GM19238 (cell line): ENCODE results near the gene GALNTL6.

ENCODE experiments used
- DNase-seq: peaks from one replicate; pipeline ENCODE4 v3.0.0; 2011; ENCODE audit warnings: low spot score; ENCODE audit not compliant: insufficient read length

GALNTL6 gene

DNA sequence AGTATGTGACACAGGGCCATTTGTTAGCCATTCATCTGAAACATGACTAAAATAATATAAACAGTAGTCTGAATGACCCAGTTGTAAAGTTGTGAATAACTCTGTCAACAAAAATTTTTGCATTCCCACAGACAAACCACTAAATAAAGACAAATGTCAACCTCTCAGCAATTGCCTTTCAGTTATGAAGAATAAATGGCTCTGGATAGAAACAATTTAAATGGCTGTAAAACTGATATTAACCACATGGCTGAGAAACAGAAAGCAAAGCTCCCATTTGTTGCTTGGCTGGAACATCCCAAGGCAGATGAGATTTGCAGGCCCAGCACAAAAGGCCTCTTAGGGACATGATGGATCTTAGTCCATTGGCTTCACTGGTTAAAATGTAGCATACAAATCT lies 296.3 kb downstream of the GALNTL6 start:
- DNase-seq = no peak

DNA sequence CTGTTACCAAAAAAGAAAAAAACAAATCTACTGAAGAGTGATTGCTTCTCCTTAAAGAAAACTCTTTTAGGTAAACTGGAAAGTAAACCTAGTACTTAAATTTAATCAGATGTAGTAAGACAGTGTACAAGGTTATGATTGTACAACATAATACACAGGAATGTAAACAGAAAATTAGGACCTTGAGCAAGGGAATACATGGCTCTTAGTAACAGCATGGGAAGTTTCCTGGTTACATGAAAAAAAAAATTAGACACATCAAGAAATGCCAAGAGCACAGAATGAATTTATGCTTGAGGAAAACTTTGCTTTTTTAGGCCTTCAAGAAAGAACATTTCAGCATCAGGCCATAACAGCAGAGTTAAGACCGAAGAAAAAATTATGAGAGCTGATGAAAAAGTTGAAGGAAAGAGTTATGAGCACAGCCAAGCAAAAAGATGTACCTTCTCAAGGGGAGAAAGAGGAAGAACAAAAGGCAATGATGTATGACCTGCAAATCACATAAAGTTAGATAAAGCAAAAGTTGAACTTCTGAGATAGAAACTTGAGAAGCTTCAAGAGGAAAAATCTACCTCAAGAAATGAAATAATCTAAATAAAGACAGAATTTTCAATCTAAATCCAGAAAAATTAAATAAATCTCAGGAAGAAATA lies 311.6 kb downstream of the GALNTL6 start:
- no peak for DNase-seq

DNA sequence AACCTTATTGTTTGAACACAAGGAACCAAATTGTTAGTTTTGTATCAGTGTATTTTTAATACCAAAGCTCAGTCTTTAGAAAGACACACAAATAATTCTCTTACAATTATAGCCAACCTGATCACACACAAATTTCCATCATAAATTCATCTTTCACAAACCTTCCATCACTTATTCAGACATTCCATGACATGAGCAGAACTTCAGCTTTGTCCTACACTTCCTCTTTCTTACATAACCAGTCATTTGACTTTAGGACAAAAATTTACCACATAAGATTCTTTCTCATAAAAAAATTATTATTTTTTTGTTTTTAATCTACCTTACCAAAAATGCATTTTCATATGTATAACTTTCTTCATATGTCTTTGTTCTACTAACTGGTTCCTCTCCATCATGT lies 312.2 kb downstream of the GALNTL6 start:
- no peak for DNase-seq

DNA sequence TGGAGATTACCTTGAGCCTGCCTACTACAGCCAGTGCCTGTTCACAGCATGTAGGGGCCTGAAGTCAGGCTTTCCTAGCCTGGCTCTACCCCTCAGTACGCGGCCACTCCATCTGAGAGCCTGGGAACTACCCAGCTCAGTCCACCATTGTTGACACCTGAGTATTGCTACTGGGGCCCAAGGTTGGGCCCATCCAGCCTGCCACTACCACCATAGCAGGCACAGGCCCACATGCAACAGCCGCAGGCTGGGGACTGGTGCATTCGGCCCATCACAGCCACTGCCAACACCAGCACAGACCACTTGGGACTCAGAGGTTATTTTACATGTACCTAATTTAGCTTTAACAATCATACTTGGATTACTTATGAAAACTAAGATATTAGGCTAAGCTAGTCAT lies 314.0 kb downstream of the GALNTL6 start:
- DNase-seq = no peak

DNA sequence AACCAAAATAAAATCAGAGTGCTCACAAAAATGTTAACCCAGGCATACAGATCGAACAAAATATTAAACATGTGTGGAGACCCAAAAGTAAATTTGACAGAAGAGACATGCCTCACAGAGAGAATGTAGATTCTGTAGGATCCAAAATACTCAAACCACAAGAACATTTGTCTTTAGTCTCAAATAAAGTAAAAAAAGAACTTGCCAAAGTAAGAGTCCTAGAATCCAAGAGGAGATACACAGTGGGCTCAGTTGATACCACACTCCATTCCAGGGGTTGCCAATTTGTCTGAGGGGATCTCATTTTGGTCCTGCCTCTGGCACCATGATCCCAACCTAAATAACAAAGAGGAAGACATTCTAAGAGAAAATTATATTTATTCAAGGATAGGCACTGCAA lies 316.4 kb downstream of the GALNTL6 start:
- DNase-seq = no peak

GRCh38 chr4:172134521-172134920 lies 321.3 kb downstream of the GALNTL6 start:
- DNase-seq = no peak

DNA sequence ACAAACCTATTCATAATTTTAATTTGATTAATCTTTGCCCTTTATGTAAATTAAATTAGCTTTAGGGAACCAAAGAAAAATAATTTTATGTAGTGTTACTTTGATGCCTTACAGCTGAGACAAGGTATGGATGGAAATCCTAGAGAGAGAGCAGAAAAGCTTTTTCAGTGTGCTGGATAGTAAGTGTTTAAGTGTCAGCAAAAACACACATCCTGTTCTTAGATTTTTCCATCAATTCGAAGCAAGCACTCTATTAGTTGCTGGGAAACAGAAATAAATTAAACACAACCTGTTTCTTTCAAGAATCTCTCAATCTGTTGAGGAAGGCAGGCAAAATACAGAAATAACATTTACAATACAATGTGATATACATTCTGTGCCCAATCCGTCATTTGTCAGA lies 327.8 kb downstream of the GALNTL6 start:
- DNase-seq = no peak

GRCh38 chr4:172142281-172142741 lies 329.1 kb downstream of the GALNTL6 start:
- no peak for DNase-seq

DNA sequence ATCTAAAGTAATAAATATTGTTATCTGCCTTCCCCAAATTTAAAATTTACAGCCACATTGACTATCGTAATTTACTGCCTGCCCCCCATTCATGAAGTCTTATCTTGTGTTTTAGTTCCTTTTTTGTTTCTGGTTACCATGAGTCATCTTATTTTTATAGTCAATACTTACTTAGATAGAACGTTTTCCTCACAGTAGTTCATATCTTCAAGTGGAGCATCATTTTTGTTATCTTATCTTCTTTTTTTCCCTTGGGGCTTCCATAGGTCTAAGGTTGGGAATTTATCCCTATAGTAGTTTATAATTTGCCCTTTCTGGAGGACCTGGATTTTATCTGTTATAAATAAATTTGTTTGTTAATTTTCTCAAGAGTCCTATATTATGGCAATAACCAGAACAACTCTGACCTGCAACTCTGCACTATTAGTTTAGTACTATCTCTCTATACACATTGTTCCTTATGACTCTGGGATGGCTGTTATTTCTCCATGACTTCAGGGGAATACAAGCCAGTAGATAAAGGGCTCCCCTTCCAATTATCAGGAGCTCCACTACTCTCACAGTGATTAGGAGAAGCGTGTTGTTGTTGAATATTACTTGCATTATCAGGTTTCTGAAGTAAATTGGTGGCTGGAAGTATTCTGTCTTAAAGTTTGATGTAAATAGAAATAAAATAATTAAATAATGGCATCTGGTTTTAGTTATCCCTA lies 330.6 kb downstream of the GALNTL6 start:
- no peak for DNase-seq

DNA sequence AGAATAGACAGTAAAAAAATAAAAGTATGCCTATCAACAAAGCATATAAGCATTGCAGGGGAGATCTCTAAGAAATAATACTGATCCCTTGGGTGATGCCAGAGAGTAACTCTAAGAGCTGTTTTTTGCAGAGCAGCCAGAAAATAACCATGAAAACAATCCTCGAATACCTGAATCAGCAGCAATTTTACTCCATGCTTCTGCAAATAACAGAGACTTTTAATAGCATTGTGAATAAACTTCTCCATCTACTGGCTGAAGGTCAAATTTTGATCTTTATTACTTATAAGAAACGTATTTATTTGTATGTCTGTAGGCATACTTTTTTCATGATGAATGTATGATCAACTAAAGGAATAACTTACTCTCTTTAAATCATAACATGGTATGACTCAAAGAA lies 334.5 kb downstream of the GALNTL6 start:
- no peak for DNase-seq

DNA sequence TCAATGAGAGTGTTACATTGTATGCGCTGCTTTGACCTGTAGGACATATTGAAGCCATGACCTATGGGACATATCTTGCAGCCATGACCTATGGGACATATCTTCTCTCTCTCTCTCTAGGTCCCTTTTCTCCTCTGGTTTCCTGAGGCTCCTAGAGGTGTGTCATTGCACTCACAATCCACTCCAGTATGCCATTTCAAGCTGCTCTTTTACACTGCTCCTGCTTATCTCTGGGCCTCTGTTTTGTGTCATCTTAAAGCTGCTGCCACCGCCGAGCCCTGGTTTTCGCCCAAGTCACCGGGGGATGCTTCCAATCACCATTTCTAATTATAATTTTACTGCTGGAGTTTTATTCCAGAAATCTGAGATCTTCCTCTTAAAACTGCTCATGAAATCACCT lies 336.1 kb downstream of the GALNTL6 start:
- DNase-seq = no peak

DNA sequence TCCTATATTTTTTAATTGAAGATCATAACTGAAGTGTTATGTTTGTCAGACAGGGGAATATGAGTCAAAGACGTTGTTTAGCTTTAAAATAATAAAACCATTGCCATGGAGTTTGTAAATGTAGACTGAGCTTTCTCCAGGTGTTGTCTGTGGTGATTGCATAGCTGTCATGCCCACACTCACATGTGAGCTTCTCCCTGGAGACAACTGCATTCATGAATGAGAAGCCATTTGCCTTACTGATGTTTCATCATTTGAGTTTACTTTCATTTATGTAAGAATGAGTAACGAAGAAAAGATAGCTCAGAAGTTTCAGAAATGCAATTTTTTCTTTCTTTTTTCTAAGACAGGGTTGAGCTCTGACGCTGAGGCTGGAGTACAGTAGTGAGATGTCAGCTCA lies 339.1 kb downstream of the GALNTL6 start:
- no peak for DNase-seq

- DNase-seq = no peak
These were observed 340.5 kb downstream of the GALNTL6 start for GRCh38 chr4:172153719-172154118.

GRCh38 chr4:172155838-172156345 lies 342.7 kb downstream of the GALNTL6 start:
- no peak for DNase-seq

GRCh38 chr4:172157946-172158345 lies 344.7 kb downstream of the GALNTL6 start:
- no peak for DNase-seq

DNA sequence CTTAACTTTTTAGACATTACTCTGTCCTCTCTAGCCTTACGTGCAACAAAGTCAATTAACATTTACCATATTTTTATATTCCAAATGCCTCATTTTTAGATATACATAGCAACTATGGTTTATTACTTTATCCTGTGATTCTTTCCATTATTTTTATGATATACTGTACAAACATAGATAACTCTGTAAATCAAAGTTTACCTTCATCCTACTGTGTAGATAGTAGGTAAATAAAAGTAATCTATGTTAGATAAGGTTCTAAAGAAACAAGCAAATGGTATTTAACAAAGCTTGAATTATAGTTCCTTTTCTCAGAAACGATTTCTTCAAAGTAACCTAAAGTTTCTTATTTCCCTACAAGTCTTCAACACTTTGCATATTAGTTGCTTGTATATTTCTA lies 350.0 kb downstream of the GALNTL6 start:
- no peak for DNase-seq

- DNase-seq = no peak
These were observed 355.7 kb downstream of the GALNTL6 start for GRCh38 chr4:172168888-172169287.

DNA sequence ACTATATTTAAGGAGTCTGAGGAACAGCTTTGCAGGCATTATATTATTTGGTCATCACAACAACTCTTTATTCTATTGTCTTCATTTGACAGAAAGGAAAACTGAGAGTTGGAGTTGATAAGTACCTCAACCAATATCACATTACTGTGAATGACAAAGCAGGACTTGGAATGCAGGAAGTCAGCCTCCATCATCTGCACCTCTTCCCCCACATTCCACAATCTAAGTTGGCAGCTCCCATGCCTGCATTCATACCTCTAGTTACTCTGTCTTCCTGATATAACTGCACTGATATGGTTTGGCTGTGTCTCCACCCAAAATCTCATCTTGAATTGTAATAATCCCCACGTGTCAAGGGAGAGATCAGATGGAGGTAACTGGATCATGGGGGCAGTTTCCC lies 356.7 kb downstream of the GALNTL6 start:
- DNase-seq = no peak

- no peak for DNase-seq
These were observed 360.0 kb downstream of the GALNTL6 start for GRCh38 chr4:172173206-172173605.

GRCh38 chr4:172177382-172177781 lies 364.2 kb downstream of the GALNTL6 start:
- no peak for DNase-seq

DNA sequence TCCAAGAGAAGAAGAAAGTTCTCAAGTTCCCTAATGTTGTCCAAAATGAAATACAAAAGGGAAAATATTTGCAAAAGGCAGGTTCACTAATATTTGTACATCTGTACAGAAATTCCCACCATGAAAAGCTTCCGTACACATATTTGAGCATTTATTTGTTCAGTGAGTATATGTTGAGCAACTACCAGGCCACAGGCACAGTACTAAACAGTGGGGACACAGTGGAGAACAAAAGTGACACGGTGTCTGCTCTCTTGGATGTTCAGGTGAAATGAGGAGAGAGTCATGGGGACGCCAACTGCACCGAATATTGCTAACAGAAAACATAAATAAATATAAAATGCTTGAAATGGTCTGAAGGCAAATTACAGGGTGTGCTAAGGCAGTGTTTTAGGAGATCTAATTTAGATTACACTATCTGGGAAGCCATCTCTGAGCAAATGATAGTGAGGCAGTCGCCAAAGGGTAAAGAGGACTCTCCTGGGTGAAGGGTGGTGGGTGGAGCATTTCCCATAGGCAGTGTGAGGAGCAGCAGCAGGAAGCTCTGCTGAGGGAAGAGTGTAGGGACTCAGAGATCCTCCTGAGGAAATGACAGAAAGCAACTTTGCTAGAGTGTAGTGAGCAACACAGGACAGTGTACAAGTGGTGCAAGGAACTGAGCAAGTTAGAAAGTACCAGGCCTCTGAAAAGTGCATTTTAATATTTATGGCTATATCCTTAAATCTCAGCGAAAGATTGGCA lies 375.2 kb downstream of the GALNTL6 start:
- no peak for DNase-seq

GRCh38 chr4:172202480-172203076 lies 389.4 kb downstream of the GALNTL6 start:
- peak; percentile 0 for DNase-seq
